Superior temporal gyrus (tissue), 1 donor: ENCODE data around the gene ADAMTSL1.
"Not testable (repeated sequence)": the region's sequence is repeated elsewhere in the genome, so short reads cannot be mapped to it uniquely, and the experiment has no call there.

Source experiments
- DNase-seq: peaks from one replicate; pipeline ENCODE4 v3.0.0-alpha.2; 2016; ENCODE audit errors: extremely low spot score

Gene ADAMTSL1

DNA sequence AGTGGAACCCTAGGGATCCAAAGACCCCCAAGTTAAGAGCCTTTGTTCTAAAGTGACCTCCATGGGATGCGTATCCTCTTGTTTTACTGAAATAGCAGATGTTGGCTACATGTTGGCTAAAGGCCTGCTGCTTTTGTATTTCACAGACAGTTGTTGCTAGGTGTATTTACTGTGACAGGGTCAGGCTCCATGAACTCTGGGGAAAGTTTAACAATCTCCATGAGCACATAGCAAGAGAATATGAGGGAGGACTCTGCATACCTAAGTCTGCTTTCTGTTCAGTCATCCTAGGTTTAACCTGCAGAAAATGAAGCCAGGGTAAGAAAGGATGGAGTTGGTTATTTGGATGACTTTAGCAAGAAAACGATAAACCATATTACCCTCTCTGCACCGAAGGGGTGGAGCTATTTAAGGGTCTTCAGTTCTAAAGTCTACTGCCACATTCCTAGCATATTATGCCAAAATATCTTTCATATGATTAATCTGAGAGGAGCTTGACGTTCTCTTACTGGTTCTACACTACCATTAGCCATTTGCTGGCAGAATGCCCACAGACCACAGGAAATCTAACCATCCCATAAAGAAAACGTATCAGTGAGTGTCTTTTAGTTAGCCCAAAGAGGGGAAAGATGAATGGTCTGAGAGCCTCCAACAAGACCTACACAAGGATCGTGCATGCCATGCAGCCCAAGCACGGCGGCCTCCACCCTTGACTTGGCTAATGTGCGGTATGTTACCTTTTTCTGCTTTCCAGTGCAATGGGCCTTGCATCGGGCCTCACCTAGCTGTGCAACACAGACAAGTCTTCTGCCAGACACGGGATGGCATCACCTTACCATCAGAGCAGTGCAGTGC is 431.3 kb downstream of the ADAMTSL1 start:
- DNase-seq: no peak

DNA sequence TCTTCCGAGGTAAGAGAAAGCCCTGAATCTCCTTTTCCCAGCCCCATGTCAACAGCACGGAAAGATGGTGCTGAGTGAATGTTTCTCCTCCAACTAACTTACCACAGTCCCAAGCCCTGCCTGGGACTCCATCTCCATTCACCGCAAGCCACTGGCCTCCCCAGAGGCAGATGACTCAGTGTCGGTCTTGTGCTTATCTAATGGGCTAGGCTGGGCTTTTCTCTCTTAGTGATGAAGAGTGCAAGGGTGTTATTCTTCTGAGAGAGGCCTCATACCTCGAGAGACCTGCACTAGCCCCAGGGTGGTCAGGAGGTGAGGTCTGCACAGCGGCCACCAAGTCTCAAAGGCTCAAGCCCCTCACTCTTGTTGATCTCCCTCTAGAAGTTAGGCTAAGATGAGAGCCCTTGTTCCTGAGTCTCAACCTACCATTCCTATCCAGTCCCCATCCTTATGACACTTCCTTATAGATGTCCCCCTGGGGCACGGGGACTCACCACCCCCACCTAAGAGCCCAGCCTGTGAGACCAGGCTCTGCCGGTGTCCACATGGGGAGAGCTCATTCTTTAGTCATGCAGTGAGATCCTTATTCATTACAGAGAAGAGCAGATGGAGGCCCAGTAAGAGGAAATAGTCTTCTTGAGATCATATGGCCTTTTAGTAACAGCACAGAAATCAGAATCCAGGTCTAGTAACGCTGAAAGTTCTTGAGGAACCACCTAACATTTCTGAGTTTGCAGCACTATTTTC is 432.1 kb downstream of the ADAMTSL1 start:
- no peak for DNase-seq

- DNase-seq: no peak
Measured at GRCh38 chr9:18906656-18907395, 432.9 kb downstream of the ADAMTSL1 start.

- DNase-seq: no peak
Measured at GRCh38 chr9:18907927-18908625, 434.1 kb downstream of the ADAMTSL1 start.

DNA sequence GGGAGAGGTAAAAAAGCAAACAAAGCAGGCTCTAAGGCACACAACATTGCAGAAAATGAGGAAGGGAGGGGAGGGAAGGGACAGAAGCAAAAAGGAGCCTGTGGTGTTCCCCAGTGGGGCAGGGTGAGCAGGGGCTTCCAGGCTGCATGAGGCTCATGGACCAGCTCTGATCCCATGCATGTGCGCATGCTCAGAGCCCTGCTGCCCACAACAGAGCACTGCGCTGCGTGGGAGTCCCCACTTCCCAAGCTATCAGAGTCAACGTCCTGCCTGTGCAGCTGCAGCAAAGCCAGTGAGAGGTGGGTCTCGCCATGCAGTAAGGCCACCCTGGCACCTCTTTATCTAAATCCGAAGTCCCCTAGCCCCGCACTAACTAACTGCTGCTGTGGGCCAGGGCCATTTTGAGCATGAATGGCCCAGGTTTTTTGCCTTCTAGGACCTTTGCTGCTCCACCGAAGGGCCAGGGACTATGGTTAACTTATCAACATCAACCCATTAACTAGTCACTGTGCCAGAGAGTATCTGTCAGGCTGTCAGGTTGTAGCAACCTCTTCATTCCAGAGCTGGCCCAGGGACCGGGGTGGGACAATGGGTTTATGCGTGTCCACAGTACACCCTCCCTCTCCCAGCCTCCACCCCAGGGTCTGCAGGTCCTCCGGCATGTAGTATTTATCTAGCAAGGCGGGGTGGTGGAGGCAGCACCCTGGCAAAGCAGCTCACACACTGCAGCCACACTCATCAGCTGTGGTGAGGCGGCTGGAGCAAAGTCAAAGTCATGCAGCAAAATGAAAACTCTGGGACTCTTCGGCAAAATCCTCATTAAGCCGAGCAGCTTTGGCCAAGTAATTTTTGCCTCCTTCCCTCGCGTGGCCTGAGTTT is 435.4 kb downstream of the ADAMTSL1 start:
- DNase-seq: no peak

DNA sequence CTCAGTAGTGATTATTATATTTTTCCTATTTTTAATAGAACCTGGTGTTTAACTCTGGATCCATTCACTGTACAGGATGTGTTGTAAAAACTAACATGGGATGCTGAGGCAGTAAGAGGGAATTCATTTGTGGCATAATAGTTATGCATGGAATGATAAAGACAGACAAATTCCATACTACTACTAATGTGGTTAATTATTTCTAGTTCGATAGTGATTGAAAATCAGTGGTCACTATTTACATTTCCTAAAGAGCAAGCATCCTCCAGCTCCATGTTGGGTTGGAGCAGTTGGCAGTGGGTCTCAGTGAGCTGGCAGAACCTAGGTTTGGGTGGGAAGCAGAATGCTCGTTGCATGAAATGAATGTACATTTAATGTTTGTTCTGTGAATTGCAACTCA is 436.5 kb downstream of the ADAMTSL1 start:
- DNase-seq: no peak

DNA sequence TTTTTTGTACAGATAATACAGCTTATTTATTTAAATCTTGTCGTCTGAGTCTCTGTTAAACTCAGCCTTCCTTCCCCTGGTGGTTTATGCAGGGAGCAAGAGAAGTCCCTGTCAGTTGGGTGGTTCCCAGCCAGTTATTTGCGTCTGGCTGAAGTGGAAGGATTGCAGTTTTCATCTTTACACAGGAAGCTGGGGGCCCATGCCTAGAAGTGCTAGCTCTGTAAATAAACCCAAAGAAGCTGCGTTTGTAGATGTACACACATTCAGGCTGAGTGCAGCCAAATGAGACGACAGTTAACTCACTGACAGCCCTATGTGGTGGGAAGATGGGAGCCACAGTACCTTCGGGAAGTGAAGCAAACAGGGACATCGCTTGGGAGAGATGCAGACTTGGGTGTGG is 437.0 kb downstream of the ADAMTSL1 start:
- DNase-seq: no peak

DNA sequence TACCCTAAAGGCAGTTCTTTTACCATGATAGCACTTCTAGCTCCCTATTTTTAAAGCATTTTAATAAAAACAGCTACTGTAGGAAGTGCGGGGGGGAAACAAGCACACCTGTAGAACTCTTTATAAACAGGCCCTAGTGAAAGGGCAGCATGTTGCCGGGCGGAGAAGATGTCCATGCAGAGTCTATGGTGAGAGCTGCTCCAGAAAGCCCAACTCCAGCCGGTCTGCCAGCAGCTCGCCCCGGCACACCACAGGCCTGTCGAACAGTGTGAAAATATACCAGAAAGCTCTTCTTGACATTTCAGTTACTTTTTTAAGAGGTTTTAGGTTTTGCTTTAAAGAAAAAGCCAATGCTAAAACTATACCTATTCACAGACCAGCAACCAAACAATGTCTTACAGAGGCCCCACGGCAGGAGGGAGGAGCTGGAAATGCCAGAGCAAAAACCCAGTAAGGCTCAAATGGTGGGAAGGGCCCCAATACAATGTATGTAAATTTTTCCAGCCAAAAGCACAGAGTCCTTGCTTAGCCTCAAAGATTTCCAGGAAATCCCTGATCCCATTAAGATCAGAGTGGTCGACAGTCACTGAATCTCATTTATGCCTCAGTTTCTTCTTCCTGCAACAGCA is 437.9 kb downstream of the ADAMTSL1 start:
- no peak for DNase-seq

DNA sequence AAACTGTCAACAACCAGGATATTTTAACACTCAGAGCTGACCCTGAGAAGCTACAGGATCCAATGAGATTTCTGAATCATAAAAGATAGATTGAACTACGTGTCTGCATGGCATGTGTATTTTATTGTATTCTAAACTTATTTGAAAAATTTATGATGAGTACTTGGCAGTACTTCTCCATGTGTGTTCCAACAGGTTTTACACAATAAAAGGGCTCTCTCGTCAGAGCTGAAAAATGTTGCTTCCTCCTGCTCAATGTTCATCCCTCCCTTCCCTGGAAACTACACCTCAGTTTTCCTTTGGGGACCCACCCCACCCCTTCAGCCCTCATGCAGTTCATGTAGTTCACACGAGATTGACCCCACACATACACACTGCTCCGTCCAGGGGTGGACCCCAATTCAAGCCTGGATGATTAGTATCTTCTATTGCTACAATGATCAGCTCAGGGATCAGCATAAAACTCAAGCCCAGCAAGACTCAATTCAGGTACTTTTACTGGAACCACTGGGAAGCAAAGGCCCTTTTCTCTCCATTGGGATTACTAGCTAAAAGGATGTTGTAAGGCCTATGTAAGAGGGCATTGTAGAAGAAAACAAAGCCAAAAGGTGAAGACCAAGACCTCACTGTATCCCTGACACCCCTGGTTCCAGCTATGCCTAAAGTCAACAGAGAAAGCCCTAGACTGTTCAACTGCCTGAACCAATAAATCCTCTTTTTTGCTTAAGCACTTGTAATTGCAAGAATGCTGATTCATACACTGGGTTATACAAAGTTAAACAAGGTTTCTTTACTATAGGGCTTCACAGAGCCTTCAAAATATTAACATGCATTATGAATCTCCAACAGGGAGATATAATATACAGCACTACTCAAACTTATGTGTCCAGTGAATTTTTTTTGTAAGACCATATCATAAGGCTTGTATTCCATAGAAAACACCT is 446.5 kb downstream of the ADAMTSL1 start:
- no peak for DNase-seq

DNA sequence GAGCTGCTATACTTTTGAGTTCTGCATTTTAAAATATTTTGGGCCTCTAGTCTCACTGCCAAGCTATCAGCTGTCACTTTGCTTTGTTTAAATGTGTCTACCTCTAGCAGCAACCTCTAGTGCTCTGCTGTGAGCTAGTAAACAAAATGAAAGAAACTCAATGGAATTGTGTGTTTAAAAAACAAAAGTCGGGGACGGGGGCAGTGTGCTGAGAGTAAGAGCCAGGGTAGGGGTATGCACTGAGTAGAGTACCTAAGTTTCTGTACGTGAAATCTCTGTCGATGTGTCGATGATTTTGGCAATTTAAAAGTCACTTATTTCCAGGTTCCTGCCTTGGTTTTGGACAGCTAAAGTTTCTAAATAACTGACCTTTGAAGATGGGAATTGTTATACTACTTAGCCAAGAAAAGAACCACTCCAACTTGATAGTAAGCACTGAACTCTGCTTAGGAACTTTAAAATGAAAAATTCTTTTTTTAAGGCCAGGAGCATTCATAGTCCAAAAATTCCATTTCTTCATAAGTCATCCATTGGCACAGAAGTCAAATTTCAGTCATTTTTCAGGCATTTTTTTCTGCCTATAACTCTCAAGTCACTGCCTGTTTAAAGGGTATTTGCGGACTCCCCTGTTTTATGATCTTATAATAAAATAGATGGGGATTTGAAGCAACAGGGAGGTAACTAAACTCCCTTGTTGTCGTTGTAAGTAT is 447.6 kb downstream of the ADAMTSL1 start:
- DNase-seq: no peak

GRCh38 chr9:18922161-18922885 is 448.4 kb downstream of the ADAMTSL1 start:
- no peak for DNase-seq

GRCh38 chr9:18923167-18923566 is 449.2 kb downstream of the ADAMTSL1 start:
- DNase-seq: no peak

DNA sequence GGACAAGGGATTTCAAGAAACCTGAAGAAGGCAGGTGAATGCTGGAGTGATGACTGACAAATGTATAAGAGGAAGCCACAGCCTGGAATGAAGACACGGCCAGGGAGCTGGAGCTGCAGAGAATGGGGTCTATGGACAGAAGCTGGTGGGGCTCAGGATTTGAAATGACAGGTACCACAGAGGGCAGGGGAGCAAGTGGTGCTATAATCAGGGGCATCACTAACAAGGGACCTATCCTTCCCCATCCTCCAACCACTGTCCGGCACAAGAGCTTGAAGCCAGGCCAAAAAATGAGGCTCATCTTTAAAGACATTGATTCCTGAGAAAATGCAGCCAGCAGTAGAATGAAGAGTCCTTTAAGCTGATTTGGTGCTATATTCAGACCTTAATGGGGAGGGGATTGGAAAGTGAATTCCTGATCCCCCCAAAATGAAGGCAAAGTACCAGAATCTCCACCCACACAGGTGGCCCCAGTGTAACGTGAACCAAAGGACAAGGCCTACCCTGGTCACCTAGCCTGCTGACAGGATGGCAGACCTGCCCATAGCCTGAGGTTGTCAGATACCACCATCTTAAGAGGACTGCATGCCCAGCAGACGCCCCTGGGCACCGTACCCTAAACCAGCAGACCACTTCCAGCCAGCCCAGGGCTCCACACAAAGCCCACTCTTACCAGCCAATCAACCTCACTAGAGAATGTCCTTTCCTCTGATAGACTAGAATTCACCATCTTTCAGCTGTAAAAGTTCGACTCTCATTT is 449.9 kb downstream of the ADAMTSL1 start:
- no peak for DNase-seq

GRCh38 chr9:18925880-18926279 is 451.9 kb downstream of the ADAMTSL1 start:
- no peak for DNase-seq

DNA sequence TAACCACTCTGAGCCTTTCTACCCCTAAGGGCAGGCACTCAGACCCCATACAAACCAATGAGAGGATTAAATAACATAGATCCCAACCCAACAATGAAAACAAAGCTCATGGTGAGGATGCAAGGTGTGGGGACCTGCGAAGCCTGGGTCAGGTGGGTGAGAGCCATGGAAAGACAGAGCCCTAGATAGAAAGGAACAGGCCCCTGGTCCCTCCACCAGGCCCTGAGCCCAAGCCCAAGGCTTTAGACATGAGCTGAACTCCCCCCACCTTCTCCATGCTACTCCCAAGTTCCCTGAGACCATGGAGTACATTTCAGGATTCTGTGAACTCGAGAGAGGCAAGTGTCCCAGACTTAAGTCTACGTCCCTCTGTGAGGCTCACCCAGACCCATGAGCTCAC is 452.6 kb downstream of the ADAMTSL1 start:
- no peak for DNase-seq

DNA sequence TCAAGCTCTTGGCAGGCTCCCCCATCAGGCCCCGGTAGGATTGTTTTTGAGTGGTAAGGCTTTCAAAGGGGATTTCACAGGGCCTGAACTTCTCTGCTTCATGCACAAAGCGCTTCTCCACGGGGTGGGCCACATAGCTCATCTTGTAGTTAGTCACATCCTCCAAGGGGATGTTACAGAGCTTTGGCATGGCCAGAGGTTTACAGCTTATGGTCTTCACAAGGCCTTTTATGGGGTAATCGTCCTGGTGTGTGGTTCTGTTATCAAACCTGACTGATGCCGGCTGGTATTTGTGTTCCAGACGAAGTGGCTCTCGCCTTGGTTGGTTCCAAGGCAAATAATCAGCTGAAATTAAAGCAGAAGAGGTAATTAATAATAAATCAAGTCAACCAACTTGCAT is 454.8 kb downstream of the ADAMTSL1 start:
- no peak for DNase-seq

- not testable (repeated sequence) for DNase-seq
Measured at GRCh38 chr9:18930611-18931010, 456.7 kb downstream of the ADAMTSL1 start.
